Measurements from ENCODE around the gene TLR7. TPM values are rescaled to one million over a fixed set of nuclear protein-coding genes. Genes with fewer than 3 reads are reported as not detected.

The TLR7 gene
- polyA plus RNA-seq, 1 experiment: not detected

- no peaks in the 10 kb centered on the region for H3K36me3 ChIP-seq (ENCODE audit: control insufficient read depth, insufficient read depth, low read length)
- no peak for DNase-seq (ENCODE audit: low read depth)
- no peak overlapping the region for H3K4me3 ChIP-seq (ENCODE audit: low read depth, low read length)
- TF ChIP-seq CTCF (IDR thresholded peaks at IDR 0.05; ENCODE audit: insufficient read depth, low read depth, low read length): no peak
- no peaks in the 10 kb centered on the region for H3K27me3 ChIP-seq (ENCODE audit: control insufficient read depth, insufficient read depth, low read length)
- POLR2A ChIA-PET: no interaction called here
- CTCF ChIA-PET: no interaction called here
These were observed 54.1 kb downstream of the TLR7 start for GRCh38 chrX:12920990-12921389.

GRCh38 chrX:12921886-12922598 lies 55.2 kb downstream of the TLR7 start:
- Histone ChIP-seq H3K4me3 (ENCODE audit: low read depth, low read length) (no peak overlapping the region), H3K36me3 (ENCODE audit: control insufficient read depth, insufficient read depth, low read length) (no peaks in the 10 kb centered on the region), H3K27me3 (ENCODE audit: control insufficient read depth, insufficient read depth, low read length) (no peaks in the 10 kb centered on the region)
- DNase-seq (ENCODE audit: low read depth): no peak
- ChIA-PET POLR2A (no interaction called here), CTCF (no interaction called here)
- TF ChIP-seq CTCF (IDR thresholded peaks at IDR 0.05; ENCODE audit: insufficient read depth, low read depth, low read length): no peak

GRCh38 chrX:12922599-12922919 lies 55.7 kb downstream of the TLR7 start:
- TF ChIP-seq CTCF (IDR thresholded peaks at IDR 0.05; ENCODE audit: insufficient read depth, low read depth, low read length): no peak
- no peak for DNase-seq (ENCODE audit: low read depth)

GRCh38 chrX:12929701-12930100 lies 62.8 kb downstream of the TLR7 start:
- CTCF ChIA-PET: no interaction called here
- Histone ChIP-seq H3K27me3 (ENCODE audit: control insufficient read depth, insufficient read depth, low read length) (no peaks in the 10 kb centered on the region), H3K36me3 (ENCODE audit: control insufficient read depth, insufficient read depth, low read length) (no peaks in the 10 kb centered on the region), H3K4me3 (ENCODE audit: low read depth, low read length) (no peak overlapping the region)
- no peak for DNase-seq (ENCODE audit: low read depth)
- POLR2A ChIA-PET: no interaction called here
- no peak for TF ChIP-seq CTCF (IDR thresholded peaks at IDR 0.05; ENCODE audit: insufficient read depth, low read depth, low read length)

More at GRCh38 chrX:12922599-12922919, 55.7 kb downstream of the TLR7 start:
- no peak overlapping the region for H3K4me3 ChIP-seq (ENCODE audit: low read depth, low read length)
- H3K27me3 ChIP-seq (ENCODE audit: control insufficient read depth, insufficient read depth, low read length): no peaks in the 10 kb centered on the region
- CTCF ChIA-PET: no interaction called here
- POLR2A ChIA-PET: no interaction called here
- no peaks in the 10 kb centered on the region for H3K36me3 ChIP-seq (ENCODE audit: control insufficient read depth, insufficient read depth, low read length)

- DNase-seq (ENCODE audit: low read depth): no peak
- ChIA-PET POLR2A (no interaction called here), CTCF (no interaction called here)
- no peaks in the 10 kb centered on the region for H3K36me3 ChIP-seq (ENCODE audit: control insufficient read depth, insufficient read depth, low read length)
- H3K27me3 ChIP-seq (ENCODE audit: control insufficient read depth, insufficient read depth, low read length): no peaks in the 10 kb centered on the region
- no peak for TF ChIP-seq CTCF (IDR thresholded peaks at IDR 0.05; ENCODE audit: insufficient read depth, low read depth, low read length)
- no peak overlapping the region for H3K4me3 ChIP-seq (ENCODE audit: low read depth, low read length)
These were observed 63.3 kb downstream of the TLR7 start for GRCh38 chrX:12930150-12930549.

All from BJ (cell line).